PC-3 (cell line): ENCODE data around the gene DRAM2. TPM values are rescaled to one million over a fixed set of nuclear protein-coding genes. Genes with fewer than 3 reads are reported as not detected.

Experiments
- ATAC-seq: fragments of 200-7000 bp; cut with Tn5 transposase; 2 replicates; pipeline ENCODE4 v1.9.1; 2020; ENCODE audit warnings: mild to moderate bottlenecking, moderate library complexity
- Bru-seq: library from RNA; stranded (reverse); fragments of 400-500 nt; gene quantifications from one replicate; lab custom pipeline; 2021; lab: Mats Ljungman, UMichigan
- BruChase-seq, 2 experiments: library from RNA; stranded (reverse); fragments of 400-500 nt; gene quantifications; one replicate each; lab custom pipeline; 2021; lab: Mats Ljungman, UMichigan
- BruUV-seq: library from RNA; stranded (reverse); fragments of 400-500 nt; replicated peaks from 2 replicates; lab custom pipeline; 2021; lab: Mats Ljungman, UMichigan
- CTCF ChIA-PET: fragments of 300-600 bp; sonication (Branson Sonifier 250); formaldehyde crosslinking; loops from one replicate; lab custom pipeline; 2022; ENCODE audit warnings: antibody characterized with exemption; lab: Charles Lee
- POLR2A ChIA-PET: fragments of 300-600 bp; sonication (Branson Sonifier 250); formaldehyde crosslinking; loops from one replicate; lab custom pipeline; 2022; ENCODE audit warnings: antibody characterized with exemption; ENCODE audit not compliant: unreplicated experiment; lab: Charles Lee
- DNase-seq: peaks from one replicate; pipeline ENCODE4 v3.0.0-alpha.2; 2015
- H2AFZ ChIP-seq: fragments of 300-600 bp; sonication (generic); 2 replicates; pipeline ENCODE4 v1.6.0; 2016; ENCODE audit warnings: antibody characterized with exemption, low read length
- H3F3A ChIP-seq: fragments of 300-600 bp; sonication (generic); one replicate; pipeline ENCODE4 v1.6.0; 2017; ENCODE audit warnings: antibody characterized with exemption, low read length, control low read depth, mild to moderate bottlenecking; ENCODE audit not compliant: unreplicated experiment
- H3K27ac ChIP-seq: fragments of 300-600 bp; sonication (generic); 2 replicates; pipeline ENCODE4 v1.5.1; 2016; ENCODE audit warnings: mild to moderate bottlenecking, low read length
- H3K27me3 ChIP-seq: fragments of 300-600 bp; sonication (generic); 2 replicates; pipeline ENCODE4 v1.6.1; 2016; ENCODE audit warnings: low read length, mixed read lengths
- H3K36me3 ChIP-seq: fragments of 300-600 bp; sonication (generic); 2 replicates; pipeline ENCODE4 v1.6.1; 2016; ENCODE audit warnings: low read depth, mixed run types, low read length, mixed read lengths
- H3K4me1 ChIP-seq: fragments of 300-600 bp; sonication (generic); 2 replicates; pipeline ENCODE4 v1.5.1; 2016; ENCODE audit warnings: low read length; ENCODE audit not compliant: insufficient read depth
- H3K4me2 ChIP-seq: fragments of 300-600 bp; sonication (generic); 2 replicates; pipeline ENCODE4 v1.6.0; 2016; ENCODE audit warnings: low read length
- H3K4me3 ChIP-seq: fragments of 300-600 bp; sonication (generic); 2 replicates; pipeline ENCODE4 v1.5.1; 2016; ENCODE audit warnings: mild to moderate bottlenecking, low read length, mixed read lengths
- H3K79me2 ChIP-seq: fragments of 300-600 bp; sonication (generic); 2 replicates; pipeline ENCODE4 v1.6.1; 2017; ENCODE audit warnings: low read length, mixed read lengths
- H3K9ac ChIP-seq: fragments of 300-600 bp; sonication (generic); 2 replicates; pipeline ENCODE4 v1.6.0; 2016; ENCODE audit warnings: mild to moderate bottlenecking, low read length
- H3K9me2 ChIP-seq: fragments of 300-600 bp; sonication (generic); replicated peaks from 2 replicates; pipeline ENCODE4 v1.6.1; 2016; ENCODE audit warnings: mixed run types, low read length, mixed read lengths
- H3K9me3 ChIP-seq: fragments of 300-600 bp; sonication (generic); 2 replicates; pipeline ENCODE4 v1.6.1; 2016; ENCODE audit warnings: low read length, mixed read lengths
- H4K20me1 ChIP-seq: fragments of 300-600 bp; sonication (generic); 2 replicates; pipeline ENCODE4 v1.6.1; 2016; ENCODE audit warnings: low read length, mixed read lengths
- CTCF ChIP-seq: fragments of 300-600 bp; sonication (generic); conservative IDR thresholded peaks from 2 replicates; pipeline ENCODE4 v1.5.1; 2017; ENCODE audit warnings: antibody characterized with exemption, low read depth, mild to moderate bottlenecking, low read length
- EZH2 ChIP-seq: fragments of 300-600 bp; sonication (generic); IDR thresholded peaks from one replicate; pipeline ENCODE4 v1.6.1; 2017; ENCODE audit warnings: antibody characterized with exemption, mild to moderate bottlenecking, low read length; ENCODE audit not compliant: unreplicated experiment
- EZH2phosphoT487 ChIP-seq: fragments of 300-600 bp; sonication (generic); IDR thresholded peaks from 2 replicates; pipeline ENCODE4 v1.6.1; 2018; ENCODE audit warnings: mild to moderate bottlenecking, antibody characterized with exemption, low read length, borderline replicate concordance
- intact Hi-C: fragments of 100-400 bp; cut with micrococcal nuclease; formaldehyde crosslinking; loops from 2 replicates; pipeline ENCODE4 v1.9.0; 2023
- long read RNA-seq: library from polyadenylated mRNA; unstranded; transcript quantifications from one replicate; pipeline ENCODE4 v2.0.0, GENCODE V29; 2021; ENCODE audit not compliant: unreplicated experiment
- total RNA-seq: library from RNA; depleted of rRNA; stranded (reverse); fragments of >200 nt; gene quantifications from 2 replicates; pipeline ENCODE4 v1.2.3, GENCODE V29; 2014; rRNA removed

Gene DRAM2
- total RNA-seq (25.7 and 30.0 TPM in 2 replicates), Bru-seq, nascent RNA (percentile 68 among the genes with signal in this experiment), BruChase-seq, experiment 1, labeled RNA remaining after a 6-hour chase (percentile 67 among the genes with signal in this experiment), BruChase-seq, experiment 2, labeled RNA remaining after a 2-hour chase (percentile 79 among the genes with signal in this experiment)
- long read RNA-seq, partial matches to known transcripts, result 7 of 48 reads
- long read RNA-seq, other reads (novel, unspliced or antisense), result 40 of 48 reads

- ChIA-PET CTCF (no interaction called here), POLR2A (no interaction called here)
- intact Hi-C loops, result loop anchor here (1.0 kb wide), 1 partner anchor 177 kb away; the partner anchor contains the start of gene LRIF1
- TF ChIP-seq CTCF, result no peak
- TF ChIP-seq EZH2phosphoT487, result no peak
- TF ChIP-seq EZH2, result no peak
- H3K9me3 ChIP-seq, result no peaks in the 10 kb centered on the region
- 0 out of 2 replicates have a peak, but pooled peaks cover 4% of the 10 kb centered on the region for H4K20me1 ChIP-seq
- H3K4me3 ChIP-seq, result peak within 1 kb of the TSS; percentile 88
- H3F3A ChIP-seq, result no peaks in the 10 kb centered on the region
- peak within 1 kb of the TSS; percentile 99 for H2AFZ ChIP-seq
- no peaks in the 10 kb centered on the region for H3K27me3 ChIP-seq
- peak within 1 kb of the TSS; percentile 47 for H3K27ac ChIP-seq
- DNase-seq (peak; percentile 97), ATAC-seq (peak; percentile 71)
- H3K9me2 ChIP-seq, result no peaks in the 10 kb centered on the region
- peak within 1 kb of the TSS; percentile 89 for H3K9ac ChIP-seq
- H3K4me1 ChIP-seq, result peaks cover 23% of the 10 kb centered on the region
- peaks cover 71% of the 10 kb centered on the region for H3K79me2 ChIP-seq
- BruUV-seq, result no TSS peak
- peak within 1 kb of the TSS; percentile 91 for H3K4me2 ChIP-seq
- H3K36me3 ChIP-seq, result peaks cover 3% of the 10 kb centered on the region; the same call in 1 of the 2 replicates
Measured at GRCh38 chr1:111139956-111140679, at the start of gene DRAM2, which contains the start of gene CEPT1. Gene DRAM2, minus strand, starts transcription at chr1:111140093. Its CDS starts 8,539 bp downstream, at chr1:111131554. Gene CEPT1, plus strand, starts transcription at chr1:111140223. Its CDS starts 7,492 bp downstream, at chr1:111147715.

GRCh38 chr1:111184663-111185062 lies 44.8 kb upstream of the DRAM2 start:
- BruUV-seq, result no TSS peak
- ATAC-seq (no peak), DNase-seq (no peak)
- Histone ChIP-seq H3K4me2 (no peak overlapping the region), H3K27ac (no peak overlapping the region), H4K20me1 (no peaks in the 10 kb centered on the region), H3K9ac (no peak overlapping the region), H3F3A (no peaks in the 10 kb centered on the region), H3K9me2 (no peaks in the 10 kb centered on the region), H3K4me1 (no peaks in the 10 kb centered on the region), H3K9me3 (no peaks in the 10 kb centered on the region), H2AFZ (no peak overlapping the region), H3K36me3 (peaks cover 23% of the 10 kb centered on the region), H3K4me3 (no peak overlapping the region), H3K27me3 (no peaks in the 10 kb centered on the region), H3K79me2 (no peaks in the 10 kb centered on the region)
- intact Hi-C loops, result no loop called here
- CTCF ChIA-PET, result interaction anchor here (0.6 kb wide), 1 partner anchor 154 kb away, joined by 5 read pairs; no protein-coding TSS in a partner anchor
- POLR2A ChIA-PET, result no interaction called here
- TF ChIP-seq EZH2 (no peak), CTCF (no peak), EZH2phosphoT487 (no peak)
